Osteoblast (primary cell): ENCODE data around the gene CFAP221. TPM values are rescaled to one million over a fixed set of nuclear protein-coding genes. Genes with fewer than 3 reads are reported as not detected.
A peak's percentile ranks its signal among the peaks of the same experiment; 100 is the strongest.

Experiments
- DNase-seq: peaks from one replicate; pipeline ENCODE4 v3.0.0; 2011; ENCODE audit warnings: low spot score, mixed read lengths; ENCODE audit not compliant: insufficient read length; ENCODE audit errors: missing footprints
- H2AFZ ChIP-seq: 2 replicates; pipeline ENCODE4 v1.6.0; 2011; ENCODE audit warnings: mild to moderate bottlenecking, low read length
- H3K27ac ChIP-seq: 2 replicates; pipeline ENCODE4 v1.5.1; 2011; ENCODE audit warnings: mild to moderate bottlenecking, low read depth, low read length, moderate library complexity
- H3K27me3 ChIP-seq: 2 replicates; pipeline ENCODE4 v1.6.0; 2012; ENCODE audit warnings: mild to moderate bottlenecking, control low read depth, inconsistent platforms, low read length, moderate library complexity; ENCODE audit not compliant: insufficient read depth
- H3K36me3 ChIP-seq: 2 replicates; pipeline ENCODE4 v1.5.1; 2011; ENCODE audit warnings: mild to moderate bottlenecking, low read length, control low read depth, moderate library complexity; ENCODE audit not compliant: insufficient read depth
- H3K4me1 ChIP-seq: 2 replicates; pipeline ENCODE4 v1.5.1; 2011; ENCODE audit warnings: mild to moderate bottlenecking, low read length, control low read depth, moderate library complexity; ENCODE audit not compliant: insufficient read depth
- H3K4me2 ChIP-seq: 2 replicates; pipeline ENCODE4 v1.6.0; 2011; ENCODE audit warnings: mild to moderate bottlenecking, low read length; ENCODE audit not compliant: insufficient read depth
- H3K4me3 ChIP-seq: fragments of 200-600 bp; sonication (generic); 3 replicates; pipeline ENCODE4 v1.5.1; 2012; ENCODE audit warnings: mild to moderate bottlenecking, low read length, inconsistent platforms; ENCODE audit not compliant: insufficient read depth
- H3K79me2 ChIP-seq: 2 replicates; pipeline ENCODE4 v1.6.0; 2012; ENCODE audit warnings: mild to moderate bottlenecking, low read length, control low read depth, inconsistent platforms; ENCODE audit not compliant: insufficient read depth
- H3K9me3 ChIP-seq: 2 replicates; pipeline ENCODE4 v1.5.1; 2011; ENCODE audit warnings: low read depth, low read length, control low read depth
- H4K20me1 ChIP-seq: 2 replicates; pipeline ENCODE4 v1.6.0; 2012; ENCODE audit warnings: mild to moderate bottlenecking, low read length, control low read depth; ENCODE audit not compliant: insufficient read depth
- total RNA-seq: library from RNA; depleted of rRNA; stranded (reverse); fragments of >200 nt; gene quantifications from 2 replicates; pipeline ENCODE4 v1.2.3, GENCODE V29; 2012
- TF ChIP-seq, protein P1 (sequence below): IDR thresholded peaks from 2 replicates; pipeline ENCODE4 v1.5.1; 2011; ENCODE audit warnings: mild to moderate bottlenecking, low read depth, low read length, moderate library complexity; ENCODE audit errors: extremely low read depth

Gene CFAP221
- total RNA-seq, 1 donor = 0.36 TPM

DNA sequence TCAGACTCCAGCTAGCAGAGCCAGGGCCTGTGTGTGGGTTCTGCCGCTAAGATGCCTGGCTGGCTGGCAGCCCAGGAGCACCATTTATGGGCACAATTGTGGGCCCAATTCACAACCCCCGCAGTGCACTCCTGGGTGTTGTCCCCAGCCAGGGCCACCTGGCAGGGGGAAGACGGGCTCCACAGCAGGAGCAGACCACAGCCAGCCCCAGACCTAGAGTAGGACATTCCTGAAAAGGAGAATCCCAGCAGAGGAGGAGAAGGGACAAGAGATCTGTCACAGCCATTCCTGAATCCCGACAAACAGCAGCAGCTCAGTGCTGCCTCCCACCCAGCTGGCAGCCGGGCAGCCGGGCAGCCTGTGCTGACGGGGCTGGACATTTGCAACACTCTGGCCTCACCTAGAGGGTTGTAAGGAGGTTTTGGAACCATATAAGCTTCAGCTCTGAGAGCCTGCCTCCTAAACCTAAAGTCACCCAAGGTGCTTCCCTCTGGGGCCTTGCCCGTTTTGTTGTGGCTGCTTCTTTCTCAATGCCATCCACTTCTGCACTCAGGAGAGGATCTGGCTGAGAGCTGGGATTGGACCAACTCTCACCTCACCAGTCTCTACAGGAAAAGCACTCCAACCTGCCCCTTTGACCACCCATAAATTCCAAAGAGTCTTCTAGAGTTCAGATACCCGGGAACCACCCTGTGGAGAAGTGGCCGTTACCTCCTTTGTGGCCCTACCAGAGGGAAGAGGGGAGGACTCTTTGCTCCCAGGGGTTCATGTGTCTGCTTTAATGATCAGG lies 130.7 kb downstream of the CFAP221 start:
- Histone ChIP-seq H3K27me3 (peaks cover 15% of the 10 kb centered on the region), H3K4me1 (peaks cover 5% of the 10 kb centered on the region), H3K4me3 (no peak overlapping the region), H4K20me1 (peaks cover 4% of the 10 kb centered on the region), H3K27ac (no peak overlapping the region), H3K79me2 (peaks cover 9% of the 10 kb centered on the region), H2AFZ (no peak overlapping the region), H3K36me3 (no peaks in the 10 kb centered on the region), H3K4me2 (no peak overlapping the region), H3K9me3 (no peaks in the 10 kb centered on the region)
- TF ChIP-seq, protein P1, sequence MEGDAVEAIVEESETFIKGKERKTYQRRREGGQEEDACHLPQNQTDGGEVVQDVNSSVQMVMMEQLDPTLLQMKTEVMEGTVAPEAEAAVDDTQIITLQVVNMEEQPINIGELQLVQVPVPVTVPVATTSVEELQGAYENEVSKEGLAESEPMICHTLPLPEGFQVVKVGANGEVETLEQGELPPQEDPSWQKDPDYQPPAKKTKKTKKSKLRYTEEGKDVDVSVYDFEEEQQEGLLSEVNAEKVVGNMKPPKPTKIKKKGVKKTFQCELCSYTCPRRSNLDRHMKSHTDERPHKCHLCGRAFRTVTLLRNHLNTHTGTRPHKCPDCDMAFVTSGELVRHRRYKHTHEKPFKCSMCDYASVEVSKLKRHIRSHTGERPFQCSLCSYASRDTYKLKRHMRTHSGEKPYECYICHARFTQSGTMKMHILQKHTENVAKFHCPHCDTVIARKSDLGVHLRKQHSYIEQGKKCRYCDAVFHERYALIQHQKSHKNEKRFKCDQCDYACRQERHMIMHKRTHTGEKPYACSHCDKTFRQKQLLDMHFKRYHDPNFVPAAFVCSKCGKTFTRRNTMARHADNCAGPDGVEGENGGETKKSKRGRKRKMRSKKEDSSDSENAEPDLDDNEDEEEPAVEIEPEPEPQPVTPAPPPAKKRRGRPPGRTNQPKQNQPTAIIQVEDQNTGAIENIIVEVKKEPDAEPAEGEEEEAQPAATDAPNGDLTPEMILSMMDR = peak; percentile 8
- no peak for DNase-seq

DNA sequence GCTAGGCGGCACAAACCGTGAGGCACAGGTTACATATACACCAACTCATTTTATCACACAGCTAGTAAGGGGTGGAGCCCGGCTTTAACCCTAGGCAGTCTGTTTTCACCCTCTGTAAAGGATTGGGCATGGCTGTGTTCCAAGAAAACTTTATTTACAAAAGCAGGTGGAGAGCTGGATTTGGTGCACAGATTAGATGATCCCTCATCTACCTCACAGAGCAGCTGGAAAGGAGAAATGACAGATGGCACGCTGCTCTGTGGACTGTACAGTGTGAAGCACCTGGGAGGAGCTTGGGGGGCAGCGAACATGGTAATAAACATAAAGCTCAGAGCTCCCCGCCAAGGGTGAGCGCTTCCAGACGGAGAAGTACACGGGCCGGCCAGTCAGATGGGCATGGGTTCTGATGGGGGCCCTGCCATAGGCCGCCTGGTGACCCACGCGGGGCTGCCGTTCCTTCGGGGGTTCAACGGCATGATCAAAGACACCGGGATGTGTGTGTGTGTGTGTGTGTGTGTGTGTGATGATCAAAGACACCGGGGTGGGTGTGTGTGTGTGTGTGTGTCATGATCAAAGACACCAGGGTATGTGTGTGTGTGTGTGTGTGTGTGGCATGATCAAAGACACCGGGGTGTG lies 133.9 kb downstream of the CFAP221 start:
- Histone ChIP-seq H3K4me2 (peak overlapping the region; percentile 98), H3K36me3 (peaks cover 3% of the 10 kb centered on the region), H2AFZ (no peak overlapping the region)

DNA sequence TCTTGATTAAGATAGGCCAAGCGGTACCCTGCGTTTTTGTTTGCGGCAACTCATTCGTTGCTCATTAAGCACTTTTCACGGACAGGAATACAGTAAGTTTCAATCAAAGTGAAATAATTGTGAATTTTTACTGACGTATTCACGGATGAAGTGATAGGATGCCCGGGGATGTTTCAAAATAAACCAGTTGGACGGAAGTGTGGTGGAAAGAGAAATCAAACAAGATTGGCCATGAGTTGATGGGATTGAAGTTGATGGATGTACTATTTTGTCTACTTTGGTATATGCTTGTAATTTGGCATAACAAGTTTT lies 135.2 kb downstream of the CFAP221 start:
- H4K20me1 ChIP-seq = peaks cover 22% of the 10 kb centered on the region
- TF ChIP-seq, protein P1 = no peak
- H3K4me1 ChIP-seq = peaks cover 12% of the 10 kb centered on the region
- no peaks in the 10 kb centered on the region for H3K9me3 ChIP-seq
- H3K79me2 ChIP-seq = peaks cover 20% of the 10 kb centered on the region
- DNase-seq = peak; percentile 72
- peak overlapping the region; percentile 98 for H2AFZ ChIP-seq
- H3K27ac ChIP-seq = peak overlapping the region; percentile 64
- H3K4me2 ChIP-seq = peak overlapping the region; percentile 98
- peaks cover 9% of the 10 kb centered on the region for H3K27me3 ChIP-seq
- H3K4me3 ChIP-seq = peak overlapping the region; percentile 97
- H3K36me3 ChIP-seq = peaks cover 3% of the 10 kb centered on the region

More for the DNA sequence above, 133.9 kb downstream of the CFAP221 start:
- H3K27ac ChIP-seq = no peak overlapping the region
- H3K9me3 ChIP-seq = no peaks in the 10 kb centered on the region
- no peak overlapping the region for H3K4me3 ChIP-seq
- H3K79me2 ChIP-seq = peaks cover 20% of the 10 kb centered on the region
- H3K27me3 ChIP-seq = peaks cover 10% of the 10 kb centered on the region
- TF ChIP-seq, protein P1 = no peak
- DNase-seq = no peak
- H3K4me1 ChIP-seq = peaks cover 7% of the 10 kb centered on the region
- H4K20me1 ChIP-seq = peaks cover 21% of the 10 kb centered on the region

DNA sequence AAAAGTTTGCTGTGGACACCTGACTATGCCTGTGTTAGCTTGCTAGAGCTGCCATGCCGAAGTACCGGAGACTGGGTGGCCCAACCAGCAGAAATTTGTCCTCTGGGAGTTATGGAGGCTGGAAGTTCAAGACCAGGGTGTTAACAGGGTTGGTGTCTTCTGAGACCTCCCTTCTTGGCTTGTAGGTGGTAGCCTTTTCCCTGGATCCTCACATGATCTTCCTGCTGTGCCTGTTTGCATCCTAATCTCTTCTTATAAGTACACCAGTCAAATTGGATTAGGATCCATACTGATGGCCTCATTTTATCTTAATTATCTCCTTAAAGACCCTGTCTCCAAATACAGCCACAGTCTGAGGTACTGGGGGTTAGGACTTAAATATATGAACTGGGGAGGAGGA lies 135.6 kb downstream of the CFAP221 start:
- TF ChIP-seq, protein P1 = no peak
- peaks cover 20% of the 10 kb centered on the region for H3K79me2 ChIP-seq
- H3K4me3 ChIP-seq = peak overlapping the region; percentile 97
- no peak for DNase-seq
- no peak overlapping the region for H3K27ac ChIP-seq
- H3K4me1 ChIP-seq = peaks cover 13% of the 10 kb centered on the region
- peak overlapping the region; percentile 98 for H3K4me2 ChIP-seq
- H3K9me3 ChIP-seq = no peaks in the 10 kb centered on the region
- H2AFZ ChIP-seq = peak overlapping the region; percentile 98
- peaks cover 3% of the 10 kb centered on the region for H3K36me3 ChIP-seq
- H4K20me1 ChIP-seq = peaks cover 26% of the 10 kb centered on the region
- H3K27me3 ChIP-seq = peaks cover 6% of the 10 kb centered on the region
